PFSK-1 (cell line): Measurements from ENCODE around the gene C1QTNF12.

Experiments
- TAF1 ChIP-seq: IDR thresholded peaks from 2 replicates; pipeline ENCODE4 v1.6.1; 2012; ENCODE audit warnings: low read length, control low read depth, borderline replicate concordance; ENCODE audit not compliant: insufficient read depth
- TF ChIP-seq, protein P1 (sequence below), 2 experiments: IDR thresholded peaks; 2 replicates each; pipeline versions ENCODE4 v1.6.1 to v1.8.0; 2011 to 2012; ENCODE audit warnings: low read depth in 2 of 2, low read length in 2 of 2, control low read depth in 1 of 2, inconsistent platforms in 1 of 2, mild to moderate bottlenecking in 1 of 2, moderate library complexity in 1 of 2; ENCODE audit not compliant: insufficient read depth in 1 of 2

DNA sequence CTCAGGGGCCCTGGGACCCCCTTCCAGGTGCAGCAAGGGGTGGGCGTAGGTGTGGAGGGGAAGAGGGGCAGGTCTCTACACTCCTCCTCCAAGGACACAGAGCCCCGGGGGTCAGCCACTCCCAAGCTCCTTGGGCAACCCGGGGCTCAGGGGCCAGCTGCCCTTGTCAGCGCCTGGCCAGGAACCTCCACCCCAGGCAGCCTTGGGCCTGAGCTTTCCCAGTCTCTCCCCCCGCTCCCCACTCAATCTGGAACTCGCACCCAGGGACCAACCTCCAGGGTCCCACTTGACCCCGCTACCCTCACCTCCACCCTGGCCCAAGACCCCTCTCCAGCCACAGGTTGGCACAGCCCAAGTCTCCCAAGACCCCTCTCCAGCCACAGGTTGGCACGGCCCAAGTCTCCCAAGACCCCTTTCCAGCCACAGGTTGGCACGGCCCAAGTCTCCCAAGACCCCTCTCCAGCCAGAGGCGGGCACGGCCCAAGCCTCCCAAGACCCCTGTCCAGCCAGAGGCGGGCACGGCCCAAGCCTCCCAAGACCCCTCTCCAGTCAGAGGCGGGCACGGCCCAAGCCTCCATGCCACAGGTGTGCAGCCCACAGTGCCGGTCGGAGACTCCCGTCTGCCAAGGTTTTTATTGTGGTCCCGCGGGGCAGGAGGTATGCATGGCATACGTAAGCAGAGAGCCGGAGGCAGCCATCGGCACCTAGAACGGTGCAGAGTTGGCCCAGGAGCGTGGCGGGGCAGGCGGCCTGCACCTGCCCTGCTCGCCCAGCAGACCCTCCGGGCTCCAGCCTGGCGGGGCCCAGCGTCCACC, 35.6 kb downstream of the C1QTNF12 start:
- TF ChIP-seq, protein P1, sequence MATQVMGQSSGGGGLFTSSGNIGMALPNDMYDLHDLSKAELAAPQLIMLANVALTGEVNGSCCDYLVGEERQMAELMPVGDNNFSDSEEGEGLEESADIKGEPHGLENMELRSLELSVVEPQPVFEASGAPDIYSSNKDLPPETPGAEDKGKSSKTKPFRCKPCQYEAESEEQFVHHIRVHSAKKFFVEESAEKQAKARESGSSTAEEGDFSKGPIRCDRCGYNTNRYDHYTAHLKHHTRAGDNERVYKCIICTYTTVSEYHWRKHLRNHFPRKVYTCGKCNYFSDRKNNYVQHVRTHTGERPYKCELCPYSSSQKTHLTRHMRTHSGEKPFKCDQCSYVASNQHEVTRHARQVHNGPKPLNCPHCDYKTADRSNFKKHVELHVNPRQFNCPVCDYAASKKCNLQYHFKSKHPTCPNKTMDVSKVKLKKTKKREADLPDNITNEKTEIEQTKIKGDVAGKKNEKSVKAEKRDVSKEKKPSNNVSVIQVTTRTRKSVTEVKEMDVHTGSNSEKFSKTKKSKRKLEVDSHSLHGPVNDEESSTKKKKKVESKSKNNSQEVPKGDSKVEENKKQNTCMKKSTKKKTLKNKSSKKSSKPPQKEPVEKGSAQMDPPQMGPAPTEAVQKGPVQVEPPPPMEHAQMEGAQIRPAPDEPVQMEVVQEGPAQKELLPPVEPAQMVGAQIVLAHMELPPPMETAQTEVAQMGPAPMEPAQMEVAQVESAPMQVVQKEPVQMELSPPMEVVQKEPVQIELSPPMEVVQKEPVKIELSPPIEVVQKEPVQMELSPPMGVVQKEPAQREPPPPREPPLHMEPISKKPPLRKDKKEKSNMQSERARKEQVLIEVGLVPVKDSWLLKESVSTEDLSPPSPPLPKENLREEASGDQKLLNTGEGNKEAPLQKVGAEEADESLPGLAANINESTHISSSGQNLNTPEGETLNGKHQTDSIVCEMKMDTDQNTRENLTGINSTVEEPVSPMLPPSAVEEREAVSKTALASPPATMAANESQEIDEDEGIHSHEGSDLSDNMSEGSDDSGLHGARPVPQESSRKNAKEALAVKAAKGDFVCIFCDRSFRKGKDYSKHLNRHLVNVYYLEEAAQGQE (IDR thresholded peaks at IDR 0.05; ENCODE audit: insufficient read depth in 1 of 2, low read depth in 2 of 2, low read length in 2 of 2) = no peak
- no peak for TF ChIP-seq TAF1
